GM12801 (cell line): Measurements from ENCODE around the gene DENND5A.
A peak's percentile ranks its signal among the peaks of the same experiment; 100 is the strongest.

ENCODE experiments used
- TF ChIP-seq, protein P1 (sequence below): IDR thresholded peaks from one replicate; pipeline ENCODE4 v1.5.1; 2011; ENCODE audit warnings: control low read depth; ENCODE audit not compliant: insufficient read length; ENCODE audit errors: extremely low read depth

DENND5A gene

DNA sequence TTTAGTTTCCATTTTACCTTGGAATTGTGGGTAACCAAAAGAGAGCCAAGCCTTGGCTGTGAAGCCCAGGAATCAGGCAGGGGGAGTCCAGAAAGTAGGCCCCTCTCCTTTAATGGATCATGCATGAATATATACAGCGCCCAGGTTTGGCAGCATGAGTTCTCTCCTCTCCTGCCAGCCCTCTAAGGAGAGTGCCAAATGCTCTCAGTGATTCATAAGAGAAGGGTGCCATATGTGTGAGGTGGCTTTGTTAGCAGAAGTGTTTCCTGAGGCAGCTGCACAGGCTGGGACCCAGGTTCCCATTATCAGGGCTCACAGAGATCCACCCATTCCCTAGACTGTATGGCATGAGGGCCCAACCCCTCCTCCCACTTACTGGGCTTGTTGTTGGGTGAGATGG lies 121.4 kb downstream of the DENND5A start:
- TF ChIP-seq, protein P1, sequence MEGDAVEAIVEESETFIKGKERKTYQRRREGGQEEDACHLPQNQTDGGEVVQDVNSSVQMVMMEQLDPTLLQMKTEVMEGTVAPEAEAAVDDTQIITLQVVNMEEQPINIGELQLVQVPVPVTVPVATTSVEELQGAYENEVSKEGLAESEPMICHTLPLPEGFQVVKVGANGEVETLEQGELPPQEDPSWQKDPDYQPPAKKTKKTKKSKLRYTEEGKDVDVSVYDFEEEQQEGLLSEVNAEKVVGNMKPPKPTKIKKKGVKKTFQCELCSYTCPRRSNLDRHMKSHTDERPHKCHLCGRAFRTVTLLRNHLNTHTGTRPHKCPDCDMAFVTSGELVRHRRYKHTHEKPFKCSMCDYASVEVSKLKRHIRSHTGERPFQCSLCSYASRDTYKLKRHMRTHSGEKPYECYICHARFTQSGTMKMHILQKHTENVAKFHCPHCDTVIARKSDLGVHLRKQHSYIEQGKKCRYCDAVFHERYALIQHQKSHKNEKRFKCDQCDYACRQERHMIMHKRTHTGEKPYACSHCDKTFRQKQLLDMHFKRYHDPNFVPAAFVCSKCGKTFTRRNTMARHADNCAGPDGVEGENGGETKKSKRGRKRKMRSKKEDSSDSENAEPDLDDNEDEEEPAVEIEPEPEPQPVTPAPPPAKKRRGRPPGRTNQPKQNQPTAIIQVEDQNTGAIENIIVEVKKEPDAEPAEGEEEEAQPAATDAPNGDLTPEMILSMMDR = no peak

DNA sequence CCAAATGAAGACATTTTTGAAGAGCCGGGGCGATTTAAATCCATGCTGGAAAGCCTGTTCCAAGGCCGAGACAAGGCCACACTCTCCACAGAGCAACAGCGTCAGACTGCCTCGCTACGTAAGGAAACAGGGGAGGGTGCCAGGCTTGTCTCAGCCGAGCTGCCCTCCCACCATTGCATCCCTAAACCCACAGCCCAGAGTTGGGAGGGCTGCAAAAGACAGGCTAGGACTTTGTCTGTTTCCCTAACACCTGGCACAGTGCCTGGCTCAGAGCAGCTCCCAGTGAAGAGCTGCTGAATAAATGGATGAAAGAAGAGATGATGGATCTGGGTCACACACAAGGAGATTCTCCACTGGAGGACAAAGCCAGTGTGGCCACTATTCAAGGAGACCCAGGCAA lies 122.4 kb downstream of the DENND5A start:
- TF ChIP-seq, protein P1 = no peak

DNA sequence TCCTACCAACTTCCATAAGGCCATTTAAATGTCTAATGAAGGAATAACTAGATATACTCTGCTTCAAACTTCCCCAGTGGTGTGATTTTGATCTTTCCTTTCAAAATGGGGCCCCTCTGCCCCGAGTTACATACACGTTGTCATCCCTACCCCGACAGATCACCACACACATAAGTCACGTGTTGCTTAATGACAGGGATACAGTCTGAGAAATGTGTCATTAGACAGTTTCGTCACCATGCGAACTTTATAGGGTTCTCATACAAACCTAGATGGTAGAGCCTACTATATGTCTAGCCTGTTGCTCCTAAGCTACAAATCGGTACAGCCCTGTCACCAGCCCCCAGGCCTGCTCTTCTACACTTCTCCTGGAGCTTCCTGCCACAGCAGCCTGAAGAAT lies 124.0 kb downstream of the DENND5A start:
- TF ChIP-seq, protein P1 = no peak

DNA sequence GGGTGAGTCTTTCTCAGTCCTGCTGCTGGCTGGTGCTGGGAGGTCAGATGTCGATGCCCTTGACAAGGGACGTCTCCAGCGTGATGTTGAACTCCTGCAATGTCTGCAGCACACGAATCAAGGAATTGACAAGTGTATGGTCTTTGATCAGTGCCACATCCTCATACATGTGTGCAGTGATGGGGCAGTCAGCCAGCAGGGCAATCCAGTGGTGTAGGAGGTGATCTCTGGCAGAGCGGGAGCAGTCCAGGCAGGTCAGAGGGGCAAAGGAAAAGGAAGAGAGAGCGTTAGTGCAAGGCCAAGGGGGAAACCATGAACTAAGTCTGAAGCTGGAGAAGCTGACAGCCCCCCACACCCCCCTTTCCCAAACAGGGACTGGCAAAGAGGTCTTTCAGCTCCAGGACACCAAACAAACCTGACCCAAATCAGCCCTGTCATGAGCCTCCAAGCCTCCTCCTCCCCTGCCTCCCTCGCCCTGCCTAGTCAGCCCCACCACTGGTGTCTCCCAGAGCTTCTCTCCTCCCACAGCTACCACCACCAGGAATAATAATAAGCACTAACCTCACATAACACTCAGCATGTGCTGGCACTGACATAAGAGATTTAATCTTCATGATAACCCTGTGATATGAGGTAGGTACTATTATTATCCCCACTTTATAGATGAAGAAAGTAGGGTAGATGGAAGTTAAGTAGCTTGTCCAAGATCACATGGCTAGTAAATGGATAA lies 125.4 kb downstream of the DENND5A start:
- TF ChIP-seq, protein P1 = no peak

DNA sequence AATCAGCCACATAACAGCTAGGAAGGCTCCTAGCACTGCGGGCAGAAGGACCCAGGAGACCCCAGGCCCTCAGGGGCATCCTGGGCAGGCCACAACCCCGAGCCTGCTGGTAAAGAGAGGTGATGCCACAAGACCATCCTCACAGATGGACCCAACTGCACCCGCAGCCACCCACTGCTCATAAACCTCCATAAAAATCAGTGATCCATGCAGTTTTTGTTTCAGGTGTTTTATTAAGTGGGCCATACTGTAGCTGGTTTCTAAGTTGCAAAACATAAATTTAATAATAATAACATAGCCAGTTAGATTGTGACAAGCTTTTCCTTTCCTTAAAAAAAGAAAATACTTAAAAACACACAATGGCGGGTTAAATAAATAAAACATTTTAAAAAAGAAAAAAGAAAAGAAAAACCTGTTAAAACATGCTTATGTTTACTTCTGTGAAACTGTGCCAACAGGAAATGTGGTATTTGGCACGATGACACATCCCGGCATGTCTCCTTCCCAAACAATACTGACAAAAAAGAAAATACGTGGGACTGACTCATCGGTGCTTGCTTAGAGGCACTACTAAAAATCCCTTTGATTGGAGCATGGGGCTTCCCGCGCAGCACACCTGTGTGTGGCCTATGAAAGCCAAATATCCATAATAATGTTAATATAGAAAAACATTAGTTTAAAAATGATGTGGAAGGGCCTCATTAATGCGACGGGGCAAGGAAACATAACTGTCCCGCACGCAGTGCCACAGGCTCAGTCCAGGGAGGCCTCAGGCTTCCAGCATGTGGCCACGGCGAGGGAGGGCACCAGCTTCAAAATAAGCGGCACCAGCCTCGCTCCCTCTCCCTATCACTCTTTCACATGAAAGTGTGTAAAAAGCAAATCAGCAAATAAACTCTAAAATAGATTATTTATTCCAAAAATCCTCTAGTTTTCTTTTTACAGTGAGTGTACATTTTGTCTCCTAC lies 126.3 kb downstream of the DENND5A start:
- TF ChIP-seq, protein P1 = no peak

DNA sequence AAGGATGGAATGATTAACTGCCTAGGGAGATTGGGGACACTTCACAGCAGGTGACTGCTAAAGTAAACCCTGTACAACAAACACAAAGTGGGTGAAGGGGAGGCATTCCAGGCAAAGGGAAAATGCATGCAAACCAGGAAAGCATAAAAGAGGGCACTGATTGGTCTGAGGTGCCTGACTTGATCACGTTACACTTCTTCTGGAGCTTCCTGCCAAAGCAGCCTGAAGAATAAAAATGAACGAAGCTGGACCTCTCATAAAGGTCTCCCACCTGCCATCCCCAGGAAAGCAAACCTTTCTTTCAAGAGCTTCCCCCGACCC lies 127.1 kb downstream of the DENND5A start:
- TF ChIP-seq, protein P1 = no peak

DNA sequence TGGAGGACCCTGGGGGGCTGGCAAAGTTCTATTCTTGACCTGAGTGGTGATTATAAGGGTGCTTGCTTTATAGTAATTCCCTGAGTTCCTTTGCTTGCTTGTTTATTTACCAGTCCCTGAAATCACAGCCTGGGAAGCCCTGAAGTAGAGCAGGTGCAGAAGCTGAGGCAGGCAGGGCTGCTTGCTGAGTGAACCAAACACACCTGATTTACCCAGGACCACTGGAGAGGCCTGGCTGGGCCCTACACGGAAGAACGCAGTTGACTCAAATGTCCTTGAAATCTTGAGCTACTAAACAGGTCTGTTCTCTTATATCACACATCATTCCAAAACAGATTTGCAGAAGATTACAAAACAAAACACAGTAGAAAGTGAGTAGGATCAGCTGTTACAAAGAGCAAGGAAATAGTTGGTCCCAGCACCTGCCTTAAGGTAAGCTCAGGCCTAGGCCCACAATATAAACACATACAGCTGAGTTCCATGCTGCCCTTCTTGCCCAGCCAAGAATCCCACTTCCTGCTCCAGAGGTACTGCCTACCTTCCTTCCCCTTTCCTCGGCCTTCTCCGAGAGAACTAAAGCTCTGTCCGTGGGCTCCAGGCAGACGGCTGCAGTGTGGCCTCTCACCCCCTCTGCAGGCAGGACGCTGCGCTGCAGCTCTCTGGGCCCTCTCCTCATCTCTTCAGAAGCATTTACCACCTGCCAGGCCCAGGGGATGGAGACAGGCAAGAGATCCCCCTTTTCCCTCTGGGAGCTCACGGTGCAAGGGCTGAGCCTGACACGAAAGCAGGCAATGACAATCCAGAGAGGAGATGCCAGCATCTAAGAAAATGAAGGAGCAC lies 127.6 kb downstream of the DENND5A start:
- TF ChIP-seq, protein P1 = peak; percentile 98
